ENCODE results near the gene NDUFB5. TPM values are rescaled to one million over a fixed set of nuclear protein-coding genes. Genes with fewer than 3 reads are reported as not detected.

The NDUFB5 gene
- total and polyA plus RNA-seq, 7 donors: 106 to 216 (median 184) TPM

- 85 to 93% methylated on average over 1 of the region's 1 CpG for WGBS, 2 donors
- peaks cover 18 to 100% (median 56%) of the 10 kb centered on the region in 4 donors for H3K36me3 ChIP-seq
- peak overlapping the region in 1 of 4 donors; percentile 25 for H3K27ac ChIP-seq
- DNase-seq: no peak
- H3K4me3 ChIP-seq: no peak overlapping the region
- H3K4me1 ChIP-seq: no peaks in the 10 kb centered on the region
- intact Hi-C loops (cut with DNase I): no loop called here
- H3K9me3 ChIP-seq: no peaks in the 10 kb centered on the region
- no peak for TF ChIP-seq CTCF (IDR thresholded peaks at IDR 0.05)
- TF ChIP-seq POLR2AphosphoS5 (IDR thresholded peaks at IDR 0.05): no peak
- no peak for TF ChIP-seq POLR2A (IDR thresholded peaks at IDR 0.05)
- no peak for TF ChIP-seq EP300 (IDR thresholded peaks at IDR 0.05)
- H3K27me3 ChIP-seq: no peaks in the 10 kb centered on the region
Measured at GRCh38 chr3:179591313-179591712, 13.3 kb upstream of the NDUFB5 start.

GRCh38 chr3:179599531-179599930 is 5.1 kb upstream of the NDUFB5 start:
- intact Hi-C loops (cut with DNase I): no loop called here
- Histone ChIP-seq H3K4me3 (no peak overlapping the region), H3K27me3 (no peaks in the 10 kb centered on the region), H3K27ac (no peak overlapping the region), H3K9me3 (no peaks in the 10 kb centered on the region), H3K4me1 (peaks cover 0 to 12% (median 11%) of the 10 kb centered on the region in 4 donors), H3K36me3 (peaks cover 0 to 86% (median 55%) of the 10 kb centered on the region in 4 donors)
- WGBS, 2 donors: 89 to 90% methylated on average over 4 of the region's 4 CpGs
- TF ChIP-seq POLR2A (IDR thresholded peaks at IDR 0.05) (no peak), CTCF (IDR thresholded peaks at IDR 0.05) (no peak), POLR2AphosphoS5 (IDR thresholded peaks at IDR 0.05) (no peak), EP300 (IDR thresholded peaks at IDR 0.05) (no peak)
- no peak for DNase-seq

GRCh38 chr3:179603321-179603720 is 1.3 kb upstream of the NDUFB5 start:
- Histone ChIP-seq H3K4me1 (peaks cover 0 to 39% (median 28%) of the 10 kb centered on the region in 4 donors), H3K27me3 (no peaks in the 10 kb centered on the region), H3K9me3 (no peaks in the 10 kb centered on the region), H3K4me3 (peak overlapping the region in 2 of 4 donors; percentile 79 to 88), H3K36me3 (peaks cover 0 to 51% (median 31%) of the 10 kb centered on the region in 4 donors), H3K27ac (peak overlapping the region in 1 of 4 donors; percentile 91)
- WGBS, 2 donors: 78 to 81% methylated on average over 4 of the region's 4 CpGs
- intact Hi-C loops (cut with DNase I): loop anchor here (5.0 to 10.0 kb wide), 2 partner anchors 41 to 259 kb away; partner anchors contain the start of genes ACTL6A and MFN1
- TF ChIP-seq POLR2AphosphoS5 (IDR thresholded peaks at IDR 0.05) (no peak), CTCF (IDR thresholded peaks at IDR 0.05) (no peak), POLR2A (IDR thresholded peaks at IDR 0.05) (no peak), EP300 (IDR thresholded peaks at IDR 0.05) (no peak)
- DNase-seq: no peak

- Histone ChIP-seq H3K27ac (peak overlapping the region; percentile 89 to 95 (median 92)), H3K27me3 (no peaks in the 10 kb centered on the region), H3K9me3 (no peaks in the 10 kb centered on the region), H3K4me1 (peaks cover 0 to 39% (median 28%) of the 10 kb centered on the region in 4 donors), H3K4me3 (peak overlapping the region; percentile 78 to 88 (median 80)), H3K36me3 (peaks cover 0 to 46% (median 26%) of the 10 kb centered on the region in 4 donors)
- no peak for TF ChIP-seq POLR2A (IDR thresholded peaks at IDR 0.05)
- TF ChIP-seq CTCF (IDR thresholded peaks at IDR 0.05): no peak
- TF ChIP-seq POLR2AphosphoS5 (IDR thresholded peaks at IDR 0.05): no peak
- no peak for TF ChIP-seq EP300 (IDR thresholded peaks at IDR 0.05)
- intact Hi-C loops (cut with DNase I): loop anchor here (2.0 to 10.0 kb wide), 3 partner anchors 42 to 259 kb away; partner anchors contain the start of genes ACTL6A, MFN1 and USP13
- 0 to 3% methylated on average over 3 of the region's 3 CpGs for WGBS, 2 donors
- no peak for DNase-seq
Measured at GRCh38 chr3:179603831-179604230, 763 bp upstream of the NDUFB5 start.

All from sigmoid colon (tissue), 7 donors.